ENCODE results near the gene COQ10B.

The COQ10B gene

DNA sequence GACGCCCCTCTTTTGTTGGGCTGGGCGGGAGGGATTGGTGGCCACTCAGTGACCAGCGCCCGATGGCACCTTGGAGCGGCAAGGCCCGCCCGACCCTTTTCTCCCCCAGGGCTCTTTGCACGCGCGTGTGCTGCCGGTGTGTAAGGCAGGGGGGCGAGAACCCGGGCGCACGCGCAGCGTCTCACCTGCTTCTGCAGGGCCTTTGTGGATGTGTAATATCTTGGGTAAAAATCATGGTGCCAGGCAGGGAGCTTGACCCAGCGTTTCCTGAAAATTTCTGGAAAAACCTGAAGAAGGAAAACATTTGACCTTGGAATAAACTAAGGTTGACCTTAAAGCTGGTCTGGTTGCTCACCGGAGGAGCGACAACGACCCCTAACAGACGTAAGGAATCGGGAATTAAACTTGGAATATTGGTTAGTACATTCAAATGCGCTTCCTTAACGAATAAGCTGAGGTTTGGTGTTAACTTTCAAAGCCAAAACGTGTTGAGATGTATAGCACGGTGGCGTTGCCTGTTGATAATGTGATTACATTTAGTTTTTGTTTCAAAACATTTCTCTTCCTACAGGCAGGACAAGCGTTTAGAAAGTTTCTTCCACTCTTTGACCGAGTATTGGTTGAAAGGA lies 47.3 kb downstream of the COQ10B start:
- DNase-seq (ENCODE audit: low read depth), result peak; percentile 6
- H3K4me3 ChIP-seq (ENCODE audit: low read length), result peak overlapping the region; percentile 84
- TF ChIP-seq CTCF (conservative IDR thresholded peaks at IDR 0.05; ENCODE audit: low read length), result no peak

GRCh38 chr2:197502201-197502600 lies 48.8 kb downstream of the COQ10B start:
- no peak for DNase-seq (ENCODE audit: low read depth)

DNA sequence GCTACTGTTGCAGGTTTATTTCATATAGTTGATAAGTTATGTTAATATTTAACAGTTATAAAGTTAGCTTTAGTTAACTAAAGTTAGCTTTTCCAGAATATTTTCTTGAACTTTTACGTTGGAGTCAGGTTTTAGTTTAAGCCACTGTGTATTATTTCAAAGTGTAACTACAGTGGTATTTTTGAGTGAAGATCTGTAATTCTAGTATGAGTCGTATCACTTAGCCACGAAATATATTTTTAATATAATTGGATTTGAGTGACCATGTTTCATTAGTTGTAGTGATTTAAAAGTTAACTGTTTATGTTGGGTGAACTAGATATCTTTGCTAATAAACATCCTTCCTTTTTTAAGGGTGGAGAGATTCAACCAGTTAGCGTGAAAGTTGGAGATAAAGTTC lies 49.3 kb downstream of the COQ10B start:
- H3K4me3 ChIP-seq (ENCODE audit: low read length), result no peak overlapping the region
- no peak for DNase-seq (ENCODE audit: low read depth)
- no peak for TF ChIP-seq CTCF (conservative IDR thresholded peaks at IDR 0.05; ENCODE audit: low read length)

More at GRCh38 chr2:197502201-197502600, 48.8 kb downstream of the COQ10B start:
- TF ChIP-seq CTCF (conservative IDR thresholded peaks at IDR 0.05; ENCODE audit: low read length), result no peak
- H3K4me3 ChIP-seq (ENCODE audit: low read length), result no peak overlapping the region

DNA sequence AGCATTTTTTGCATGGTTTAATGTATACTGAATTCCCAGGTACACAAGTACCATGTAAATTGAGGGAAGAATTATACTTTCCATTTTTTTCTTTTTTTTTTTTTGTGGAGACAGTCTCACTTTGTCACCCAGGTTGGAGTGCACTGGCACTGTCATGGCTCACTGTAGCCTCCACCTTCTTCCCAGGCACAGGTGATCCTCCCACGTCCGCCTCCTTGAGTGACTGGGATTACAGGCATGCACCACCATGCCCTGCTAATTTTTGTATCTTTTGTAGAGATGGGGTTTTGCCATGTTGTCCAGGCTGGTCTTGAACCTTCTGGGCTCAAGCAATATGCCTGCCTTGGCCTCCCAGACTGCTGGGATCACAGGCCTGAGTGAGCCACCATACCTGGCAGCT lies 50.6 kb downstream of the COQ10B start:
- DNase-seq (ENCODE audit: low read depth), result no peak
- H3K4me3 ChIP-seq (ENCODE audit: low read length), result no peak overlapping the region
- TF ChIP-seq CTCF (conservative IDR thresholded peaks at IDR 0.05; ENCODE audit: low read length), result no peak

GRCh38 chr2:197504512-197504911 lies 51.2 kb downstream of the COQ10B start:
- no peak overlapping the region for H3K4me3 ChIP-seq (ENCODE audit: low read length)
- TF ChIP-seq CTCF (conservative IDR thresholded peaks at IDR 0.05; ENCODE audit: low read length), result no peak
- DNase-seq (ENCODE audit: low read depth), result no peak

GRCh38 chr2:197506658-197507057 lies 53.3 kb downstream of the COQ10B start:
- TF ChIP-seq CTCF (conservative IDR thresholded peaks at IDR 0.05; ENCODE audit: low read length), result no peak
- DNase-seq (ENCODE audit: low read depth), result no peak
- no peak overlapping the region for H3K4me3 ChIP-seq (ENCODE audit: low read length)

GRCh38 chr2:197513915-197514314 lies 60.6 kb downstream of the COQ10B start:
- no peak overlapping the region for H3K4me3 ChIP-seq (ENCODE audit: low read length)
- no peak for TF ChIP-seq CTCF (conservative IDR thresholded peaks at IDR 0.05; ENCODE audit: low read length)
- no peak for DNase-seq (ENCODE audit: low read depth)

Measured in AG10803 (cell line).